ENCODE measurements around the gene FAM20C. TPM values are rescaled to one million over a fixed set of nuclear protein-coding genes. Genes with fewer than 3 reads are reported as not detected.

Gene FAM20C
- total RNA-seq, 1 donor from 2014 or later: 22.1 TPM

GRCh38 chr7:248732-249435 lies 56.5 kb downstream of the FAM20C start:
- intact Hi-C loops (cut with DNase I): no loop called here
- TF ChIP-seq POLR2A (IDR thresholded peaks at IDR 0.05): no peak
- Histone ChIP-seq H3K27me3 (no peaks in the 10 kb centered on the region), H3K9me3 (no peaks in the 10 kb centered on the region), H3K4me1 (no peaks in the 10 kb centered on the region), H3K36me3 (no peaks in the 10 kb centered on the region), H3K27ac (no peak overlapping the region), H3K4me3 (no peak overlapping the region)
- no peak for DNase-seq (ENCODE audit: extremely low spot score in 2 of 2)

GRCh38 chr7:249989-250388 lies 57.6 kb downstream of the FAM20C start:
- intact Hi-C loops (cut with DNase I): no loop called here
- Histone ChIP-seq H3K9me3 (no peaks in the 10 kb centered on the region), H3K27me3 (no peaks in the 10 kb centered on the region), H3K4me3 (no peak overlapping the region), H3K27ac (no peak overlapping the region), H3K36me3 (no peaks in the 10 kb centered on the region), H3K4me1 (no peaks in the 10 kb centered on the region)
- TF ChIP-seq POLR2AphosphoS5 (IDR thresholded peaks at IDR 0.05; ENCODE audit: insufficient read depth in 1 of 2, low read depth in 1 of 2) (no peak), CTCF (IDR thresholded peaks at IDR 0.05) (no peak), POLR2A (IDR thresholded peaks at IDR 0.05) (no peak)
- DNase-seq (ENCODE audit: extremely low spot score in 2 of 2): no peak

GRCh38 chr7:250523-250922 lies 58.2 kb downstream of the FAM20C start:
- TF ChIP-seq POLR2AphosphoS5 (IDR thresholded peaks at IDR 0.05; ENCODE audit: insufficient read depth in 1 of 2, low read depth in 1 of 2): no peak
- TF ChIP-seq POLR2A (IDR thresholded peaks at IDR 0.05): no peak
- no peak for TF ChIP-seq CTCF (IDR thresholded peaks at IDR 0.05)
- H3K27me3 ChIP-seq: no peaks in the 10 kb centered on the region
- H3K4me3 ChIP-seq: no peak overlapping the region
- no peak overlapping the region for H3K27ac ChIP-seq
- no peaks in the 10 kb centered on the region for H3K4me1 ChIP-seq
- DNase-seq (ENCODE audit: extremely low spot score in 2 of 2): no peak
- intact Hi-C loops (cut with DNase I): no loop called here
- H3K9me3 ChIP-seq: no peaks in the 10 kb centered on the region
- no peaks in the 10 kb centered on the region for H3K36me3 ChIP-seq

- TF ChIP-seq POLR2A (IDR thresholded peaks at IDR 0.05): no peak
- no peak for TF ChIP-seq CTCF (IDR thresholded peaks at IDR 0.05)
- no peak for TF ChIP-seq POLR2AphosphoS5 (IDR thresholded peaks at IDR 0.05; ENCODE audit: insufficient read depth in 1 of 2, low read depth in 1 of 2)
- Histone ChIP-seq H3K27me3 (no peaks in the 10 kb centered on the region), H3K4me3 (no peak overlapping the region), H3K9me3 (no peaks in the 10 kb centered on the region), H3K36me3 (no peaks in the 10 kb centered on the region), H3K4me1 (no peaks in the 10 kb centered on the region), H3K27ac (no peak overlapping the region)
- DNase-seq (ENCODE audit: extremely low spot score in 2 of 2): no peak
- intact Hi-C loops (cut with DNase I): no loop called here
These were observed 58.6 kb downstream of the FAM20C start for GRCh38 chr7:251005-251404.

- H3K9me3 ChIP-seq: no peaks in the 10 kb centered on the region
- H3K4me1 ChIP-seq: no peaks in the 10 kb centered on the region
- H3K4me3 ChIP-seq: no peak overlapping the region
- intact Hi-C loops (cut with DNase I): no loop called here
- no peak for TF ChIP-seq POLR2A (IDR thresholded peaks at IDR 0.05)
- peaks cover 0 to 5% of the 10 kb centered on the region in 2 donors for H3K36me3 ChIP-seq
- no peaks in the 10 kb centered on the region for H3K27me3 ChIP-seq
- H3K27ac ChIP-seq: no peak overlapping the region
- no peak for DNase-seq (ENCODE audit: extremely low spot score in 2 of 2)
These were observed 59.2 kb downstream of the FAM20C start for GRCh38 chr7:251446-252175.
